Esophagus muscularis mucosa (tissue), 4 donors: ENCODE data around the gene KIF2A. TPM values are rescaled to one million over a fixed set of nuclear protein-coding genes. Genes with fewer than 3 reads are reported as not detected.

Experiments used
- DNase-seq: peaks from one replicate; pipeline ENCODE4 v3.0.0-alpha.2; 2017; ENCODE audit errors: extremely low spot score
- H3K27ac ChIP-seq, 4 donors: fragments of 200-600 bp; sonication (generic); replicated peaks in 1 of 4; 1 replicate in 3 of 4; 2 replicates in 1 of 4; pipeline ENCODE4 v1.5.1; 2016 to 2019; ENCODE audit warnings: mild to moderate bottlenecking in 1 of 4
- H3K27me3 ChIP-seq, 4 donors: fragments of 200-600 bp; sonication (generic); one replicate each; pipeline versions ENCODE4 v1.5.1 to v1.6.0; 2016 to 2019
- H3K36me3 ChIP-seq, 4 donors: fragments of 200-600 bp; sonication (generic); one replicate each; pipeline ENCODE4 v1.5.1; 2016 to 2019
- H3K4me1 ChIP-seq, 4 donors: fragments of 200-600 bp; sonication (generic); one replicate each; pipeline ENCODE4 v1.5.1; 2016 to 2019
- H3K4me3 ChIP-seq, 4 donors: fragments of 200-600 bp; sonication (generic); 1 replicate in 2 of 4; 2 replicates in 2 of 4; pipeline ENCODE4 v1.5.1; 2016 to 2019; ENCODE audit warnings: mild to moderate bottlenecking in 4 of 4, moderate library complexity in 1 of 4
- H3K9me3 ChIP-seq, 4 donors: fragments of 200-600 bp; sonication (generic); 1 replicate in 3 of 4; 2 replicates in 1 of 4; pipeline ENCODE4 v1.5.1; 2016 to 2019
- CTCF ChIP-seq, 3 experiments: fragments of 200-600 bp in 2 of 3; fragments of 450-650 bp in 1 of 3; sonication (generic) in 2 of 3; IDR thresholded peaks; one replicate each; pipeline ENCODE4 v1.5.1; 2017 to 2019; ENCODE audit warnings: antibody characterized with exemption in 3 of 3, mild to moderate bottlenecking in 2 of 3, moderate library complexity in 1 of 3
- EP300 ChIP-seq: sonication (generic); formaldehyde crosslinking; IDR thresholded peaks from one replicate; pipeline ENCODE4 v1.6.1; 2017; ENCODE audit warnings: antibody characterized with exemption
- POLR2A ChIP-seq: fragments of 450-650 bp; IDR thresholded peaks from one replicate; pipeline ENCODE4 v1.6.1; 2017; ENCODE audit warnings: antibody characterized with exemption, moderate library complexity, mild to moderate bottlenecking, low read depth
- POLR2AphosphoS5 ChIP-seq, 2 donors: sonication (generic); formaldehyde crosslinking; IDR thresholded peaks; one replicate each; pipeline ENCODE4 v1.6.1; 2017; ENCODE audit warnings: antibody characterized with exemption in 2 of 2
- WGBS: methylation state at CpG from one replicate; pipeline ENCODE4 v1.1.5; 2018; 5-methylcytosine and 5-hydroxymethylcytosine counted together
- intact Hi-C: fragments of 100-400 bp; cut with DNase I; formaldehyde crosslinking; loops from one replicate; pipeline ENCODE4 v1.15.1; 2023
- total RNA-seq, 4 donors: library from RNA; depleted of rRNA; stranded (reverse); fragments of >200 nt; gene quantifications; one replicate each; pipeline versions ENCODE4 v1.1.0 to v1.2.1, GENCODE V29; 2016

The KIF2A gene
- total RNA-seq, 4 donors from 2014 or later: 31.6 to 37.1 (median 33.3) TPM

DNA sequence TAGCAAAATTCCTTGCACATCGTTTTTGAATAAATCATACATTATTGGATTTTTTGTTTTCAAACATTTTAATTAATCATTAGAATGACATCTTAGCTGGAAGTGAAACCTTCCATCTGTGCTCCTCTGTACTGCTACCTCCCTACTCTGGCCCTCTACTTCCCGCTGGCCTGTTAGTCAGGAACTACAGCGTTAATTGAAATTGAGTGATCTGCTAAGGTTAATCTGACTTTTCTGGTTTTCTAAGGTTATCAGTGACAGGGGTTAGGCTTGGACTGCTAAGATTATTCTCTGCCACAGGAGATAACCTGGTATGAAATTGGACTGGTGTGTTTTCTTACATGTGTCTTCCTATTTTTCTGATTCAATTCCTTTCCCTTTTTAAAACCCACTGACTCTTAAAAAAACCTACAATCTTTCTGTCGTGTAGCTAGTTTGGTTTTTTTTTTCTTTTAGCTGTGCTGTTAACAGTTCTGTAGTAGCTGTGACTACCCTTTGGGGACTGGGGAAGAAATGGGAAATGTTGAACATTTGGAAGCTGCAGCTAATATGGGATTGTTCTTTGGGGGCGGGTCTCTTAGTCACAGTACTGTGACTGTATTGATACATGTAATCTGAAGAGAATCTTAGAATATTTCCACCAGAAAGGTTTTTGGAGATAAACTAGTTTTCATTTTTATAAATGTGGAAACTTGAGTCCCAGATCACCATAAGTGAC, 4.6 kb downstream of the KIF2A start:
- Histone ChIP-seq H3K4me1 (peaks cover 8 to 62% (median 41%) of the 10 kb centered on the region in 4 donors), H3K27me3 (no peaks in the 10 kb centered on the region), H3K27ac (no peak overlapping the region), H3K9me3 (no peaks in the 10 kb centered on the region), H3K36me3 (no peaks in the 10 kb centered on the region), H3K4me3 (no peak overlapping the region)
- 78% methylated on average over 5 of the region's 5 CpGs for WGBS
- TF ChIP-seq EP300: no peak
- no peak for TF ChIP-seq POLR2AphosphoS5 (IDR thresholded peaks at IDR 0.05)
- no peak for TF ChIP-seq POLR2A
- no peak for TF ChIP-seq CTCF (IDR thresholded peaks at IDR 0.05)
- DNase-seq: no peak
- intact Hi-C loops: no loop called here

- WGBS: 65% methylated on average over 1 of the region's 1 CpG
- TF ChIP-seq CTCF (IDR thresholded peaks at IDR 0.05): no peak
- no peak for TF ChIP-seq POLR2AphosphoS5 (IDR thresholded peaks at IDR 0.05)
- TF ChIP-seq EP300: no peak
- no peak for TF ChIP-seq POLR2A
- intact Hi-C loops: no loop called here
These were observed 6.0 kb downstream of the KIF2A start for GRCh38 chr5:62312036-62312435.

GRCh38 chr5:62312674-62313073, 6.7 kb downstream of the KIF2A start:
- 77% methylated on average over 1 of the region's 1 CpG for WGBS
- Histone ChIP-seq H3K27ac (no peak overlapping the region), H3K27me3 (no peaks in the 10 kb centered on the region), H3K4me3 (no peak overlapping the region), H3K9me3 (no peaks in the 10 kb centered on the region), H3K4me1 (peaks cover 3 to 63% (median 44%) of the 10 kb centered on the region in 4 donors), H3K36me3 (no peaks in the 10 kb centered on the region)
- TF ChIP-seq POLR2A (no peak), POLR2AphosphoS5 (IDR thresholded peaks at IDR 0.05) (no peak), CTCF (IDR thresholded peaks at IDR 0.05) (no peak), EP300 (no peak)
- intact Hi-C loops: no loop called here
- DNase-seq: no peak

More at GRCh38 chr5:62312036-62312435, 6.0 kb downstream of the KIF2A start:
- Histone ChIP-seq H3K4me1 (peaks cover 8 to 67% (median 50%) of the 10 kb centered on the region in 4 donors), H3K4me3 (no peak overlapping the region), H3K9me3 (no peaks in the 10 kb centered on the region), H3K36me3 (no peaks in the 10 kb centered on the region), H3K27me3 (no peaks in the 10 kb centered on the region), H3K27ac (no peak overlapping the region)
- no peak for DNase-seq

- WGBS: 100% methylated on average over 2 of the region's 2 CpGs
- Histone ChIP-seq H3K36me3 (no peaks in the 10 kb centered on the region), H3K27ac (no peak overlapping the region), H3K4me3 (no peak overlapping the region), H3K4me1 (peaks cover 0 to 62% (median 39%) of the 10 kb centered on the region in 4 donors), H3K27me3 (no peaks in the 10 kb centered on the region), H3K9me3 (no peaks in the 10 kb centered on the region)
- no peak for DNase-seq
- intact Hi-C loops: no loop called here
- TF ChIP-seq CTCF (IDR thresholded peaks at IDR 0.05): no peak
- no peak for TF ChIP-seq EP300
- TF ChIP-seq POLR2A: no peak
- TF ChIP-seq POLR2AphosphoS5 (IDR thresholded peaks at IDR 0.05): no peak
These were observed 8.3 kb downstream of the KIF2A start for GRCh38 chr5:62314213-62314830.
